HG03378 (cell line): ENCODE data around the gene RBM20.

ENCODE experiments used
- ATAC-seq: cut with Tn5 transposase; IDR thresholded peaks from one replicate; pipeline ENCODE4 v1.9.1; 2021; ENCODE audit warnings: mild to moderate bottlenecking, moderate library complexity; ENCODE audit not compliant: unreplicated experiment

Gene RBM20

GRCh38 chr10:110803239-110803749, 159.2 kb downstream of the RBM20 start:
- ATAC-seq: peak; percentile 69

- ATAC-seq: peak; percentile 55
Measured at GRCh38 chr10:110803830-110804338, 159.7 kb downstream of the RBM20 start.

GRCh38 chr10:110804376-110804775, 160.2 kb downstream of the RBM20 start:
- ATAC-seq: no peak

- ATAC-seq: no peak
Measured at GRCh38 chr10:110805292-110805691, 161.2 kb downstream of the RBM20 start.

GRCh38 chr10:110806335-110806734, 162.2 kb downstream of the RBM20 start:
- no peak for ATAC-seq

- ATAC-seq: no peak
Measured at GRCh38 chr10:110808123-110808522, 164.0 kb downstream of the RBM20 start.

GRCh38 chr10:110808615-110809014, 164.5 kb downstream of the RBM20 start:
- no peak for ATAC-seq

GRCh38 chr10:110810625-110811024, 166.5 kb downstream of the RBM20 start:
- ATAC-seq: no peak

- no peak for ATAC-seq
Measured at GRCh38 chr10:110811791-110812581, 167.8 kb downstream of the RBM20 start.

GRCh38 chr10:110812583-110812982, 168.4 kb downstream of the RBM20 start:
- ATAC-seq: no peak

GRCh38 chr10:110813743-110814472, 169.8 kb downstream of the RBM20 start:
- ATAC-seq: no peak

- peak; percentile 75 for ATAC-seq
Measured at GRCh38 chr10:110815354-110816004, 171.3 kb downstream of the RBM20 start.

- no peak for ATAC-seq
Measured at GRCh38 chr10:110817614-110818013, 173.5 kb downstream of the RBM20 start.

GRCh38 chr10:110818311-110819256, 174.4 kb downstream of the RBM20 start:
- no peak for ATAC-seq

GRCh38 chr10:110820321-110820814, 176.2 kb downstream of the RBM20 start:
- ATAC-seq: no peak

- ATAC-seq: no peak
Measured at GRCh38 chr10:110821508-110821907, 177.4 kb downstream of the RBM20 start.

- ATAC-seq: no peak
Measured at GRCh38 chr10:110822035-110822711, 178.0 kb downstream of the RBM20 start.

GRCh38 chr10:110822712-110823311, 178.7 kb downstream of the RBM20 start:
- no peak for ATAC-seq

- ATAC-seq: no peak
Measured at GRCh38 chr10:110824152-110824441, 180.0 kb downstream of the RBM20 start.
